GM18507 (cell line): ENCODE measurements around the gene TSR3.
A peak's percentile ranks its signal among the peaks of the same experiment; 100 is the strongest.

ENCODE experiments used
- DNase-seq: peaks from one replicate; pipeline ENCODE4 v3.0.0; 2011; ENCODE audit warnings: low read depth; ENCODE audit not compliant: insufficient read length; ENCODE audit errors: extremely low spot score
- FAIRE-seq: peaks from 2 replicates; lab custom pipeline; 2011; peaks lifted over from hg19 to GRCh38; lab: Jason Lieb, UNC

TSR3 gene

GRCh38 chr16:1351582-1352362 lies at the start of gene TSR3, which contains the start of gene GNPTG:
TSS of gene TSR3 (minus strand) at chr16:1351878. CDS start at chr16:1351804, 74 bp downstream.
TSS of gene GNPTG (plus strand) at chr16:1351931. CDS start at chr16:1351966, 35 bp downstream.
- DNase-seq (peak; percentile 84), FAIRE-seq (peak; percentile 89)

GRCh38 chr16:1401061-1401757 lies 49.5 kb upstream of the TSR3 start:
- DNase-seq = no peak
- no peak for FAIRE-seq

- DNase-seq (no peak), FAIRE-seq (no peak)
Measured at GRCh38 chr16:1398826-1399581, 47.3 kb upstream of the TSR3 start.

DNA sequence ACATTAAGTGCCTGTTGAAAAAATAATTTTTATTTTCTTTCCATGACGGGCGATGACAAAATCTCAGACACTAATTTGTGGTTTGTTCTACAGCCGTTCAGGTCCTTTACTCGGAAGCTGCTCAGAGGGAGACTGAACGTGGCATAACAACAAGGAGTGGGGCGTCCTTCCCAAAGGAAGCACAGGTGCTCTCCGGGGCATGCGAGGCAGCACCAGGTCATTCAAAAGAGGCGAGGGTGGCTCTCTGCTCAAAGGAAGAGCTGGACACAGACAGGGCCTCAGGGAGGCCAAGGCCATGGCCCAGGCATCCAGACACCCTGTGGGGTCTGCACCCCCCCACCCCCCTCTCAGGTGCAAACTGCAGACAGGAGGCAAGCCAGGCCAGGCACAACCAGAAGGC lies 46.7 kb upstream of the TSR3 start:
- DNase-seq (no peak), FAIRE-seq (no peak)

DNA sequence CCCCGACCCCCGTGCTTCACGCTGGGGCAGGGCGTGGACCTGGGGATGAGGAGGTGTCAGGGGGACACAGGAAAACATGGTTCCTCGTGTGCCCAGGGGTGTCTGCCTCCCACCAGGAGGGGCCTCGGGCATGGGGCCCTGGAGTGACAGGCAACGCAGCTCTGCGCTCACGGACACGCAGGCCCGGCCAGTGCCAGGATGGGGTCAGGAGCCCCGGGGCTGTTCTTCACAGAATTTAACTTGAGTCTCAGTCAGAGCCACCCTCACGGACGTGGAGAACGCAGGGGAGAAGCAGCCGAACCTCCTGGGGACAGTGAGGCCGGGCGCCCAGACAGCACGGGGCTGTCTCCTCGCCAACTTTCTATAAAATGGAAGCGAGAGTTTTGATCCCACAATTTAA lies 46.1 kb upstream of the TSR3 start:
- FAIRE-seq = no peak
- DNase-seq = no peak

DNA sequence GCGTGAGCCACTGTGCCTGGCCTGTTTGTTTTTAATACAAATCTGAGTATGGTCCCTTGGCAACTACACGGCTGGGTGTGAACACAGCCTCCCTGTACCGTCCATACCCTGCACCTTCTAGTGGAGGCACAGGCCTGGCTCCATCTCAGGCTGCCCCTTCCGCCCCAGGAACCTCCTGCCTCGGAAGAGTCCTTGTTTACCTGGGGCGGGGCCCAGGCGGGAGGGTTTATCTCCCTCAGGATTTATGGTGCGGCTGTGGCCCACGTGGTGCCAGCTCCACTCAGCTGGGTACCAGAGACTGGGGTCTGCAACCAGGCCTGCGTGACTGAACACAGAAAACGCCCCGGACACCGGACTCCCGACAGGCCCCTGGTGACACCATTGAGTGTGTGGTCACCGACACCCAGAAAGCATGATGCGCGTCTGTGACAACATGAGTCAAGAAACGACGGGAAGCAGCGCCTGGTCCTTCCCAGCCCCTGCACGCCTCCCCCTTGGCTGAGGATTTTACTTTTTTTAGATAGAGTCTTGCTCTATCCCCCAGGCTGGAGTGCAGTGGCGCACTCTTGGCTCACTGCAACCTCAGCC lies 43.9 kb upstream of the TSR3 start:
- DNase-seq = no peak
- FAIRE-seq = no peak

GRCh38 chr16:1394367-1394951 lies 42.8 kb upstream of the TSR3 start:
- FAIRE-seq (no peak), DNase-seq (no peak)

DNA sequence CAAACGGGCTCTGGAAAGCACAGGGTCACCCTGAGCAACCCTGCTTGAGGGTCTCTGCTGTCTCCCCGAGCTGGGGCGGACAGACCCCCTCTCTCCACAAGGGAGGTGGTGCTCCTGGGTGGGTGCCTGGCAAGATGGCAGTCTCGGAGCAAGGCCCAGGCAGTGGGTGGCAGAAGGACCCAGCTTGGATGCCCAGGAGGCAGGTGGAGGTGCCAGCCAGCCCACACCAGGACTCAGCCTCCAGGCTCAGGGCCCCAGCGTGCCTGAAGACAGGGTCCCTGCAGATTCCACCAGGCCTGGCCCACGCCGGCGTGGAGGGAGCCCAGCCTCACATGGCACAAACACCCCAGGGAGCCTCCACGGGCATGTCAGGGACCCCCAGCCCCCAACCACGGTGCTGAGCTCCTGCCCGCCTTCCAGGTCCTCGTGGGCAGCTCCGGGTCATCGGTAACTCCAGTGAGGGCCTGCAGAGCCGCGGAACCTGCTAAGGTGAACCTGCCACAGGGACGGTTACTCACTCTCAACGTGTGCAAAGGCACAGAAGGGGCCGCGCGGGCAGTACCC lies 42.0 kb upstream of the TSR3 start:
- no peak for FAIRE-seq
- DNase-seq = no peak

DNA sequence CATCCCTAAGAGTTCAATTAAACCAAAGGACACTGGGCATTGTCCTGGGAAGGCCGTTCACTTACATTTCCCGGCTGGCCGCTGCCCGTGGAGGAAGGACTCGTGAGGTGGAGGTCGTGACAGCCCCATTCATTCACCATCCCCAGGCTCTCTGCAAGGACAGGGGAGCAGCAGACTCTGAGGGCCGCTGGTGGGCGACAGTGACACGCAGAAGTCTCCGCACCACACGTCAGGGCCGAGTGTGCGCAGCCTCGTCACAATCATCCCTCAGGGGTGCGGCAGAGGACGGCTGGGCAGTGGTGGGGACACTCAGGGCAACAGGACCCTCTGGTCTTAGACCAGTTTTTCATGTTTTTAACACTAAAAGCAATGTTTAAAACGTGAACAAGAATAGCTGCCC lies 41.1 kb upstream of the TSR3 start:
- DNase-seq = no peak
- no peak for FAIRE-seq

DNA sequence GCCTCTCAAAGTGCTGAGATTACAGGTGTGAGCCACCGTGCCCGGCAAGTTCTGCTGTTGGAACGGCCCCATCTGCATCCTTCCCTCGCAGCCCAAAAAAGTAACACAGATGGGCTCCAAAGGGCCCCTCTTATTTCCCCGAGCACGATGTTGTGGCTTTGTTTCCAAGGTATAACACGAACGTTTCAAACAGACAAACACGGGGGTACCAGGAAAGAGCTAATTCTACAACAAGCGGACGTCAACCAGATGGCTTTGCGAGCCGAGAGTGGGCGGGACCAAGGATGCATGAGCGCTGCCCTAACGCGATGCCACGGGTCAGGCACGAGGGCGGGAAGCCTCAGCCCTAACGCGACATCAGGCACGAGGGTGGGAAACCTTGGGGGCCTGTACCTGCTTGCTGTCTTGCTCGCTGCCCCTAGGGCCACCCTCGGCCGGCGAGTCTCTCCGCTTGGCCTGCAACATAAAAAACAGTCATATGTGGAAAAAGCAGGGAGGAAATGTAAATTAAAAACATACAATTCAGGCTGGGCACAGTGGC lies 38.6 kb upstream of the TSR3 start:
- FAIRE-seq = no peak
- no peak for DNase-seq

DNA sequence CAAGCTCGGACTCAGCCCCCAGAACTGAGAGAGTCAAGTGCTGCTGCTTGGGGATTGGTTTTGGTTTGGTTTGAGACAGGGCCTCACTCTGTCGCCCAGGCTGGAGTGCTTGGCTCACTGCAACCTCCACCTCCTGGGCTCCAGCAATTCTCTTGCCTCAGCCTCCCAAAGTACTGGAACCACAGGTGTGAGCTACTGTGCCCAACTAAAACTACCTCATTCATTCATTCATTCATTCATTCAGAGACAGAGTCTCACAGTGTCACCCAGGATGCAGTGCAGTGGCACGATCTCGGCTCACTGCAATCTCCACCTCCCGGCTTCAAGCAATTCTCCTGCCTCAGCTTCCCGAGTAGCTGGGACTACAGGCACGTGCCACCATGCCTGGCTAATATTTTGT lies 38.1 kb upstream of the TSR3 start:
- DNase-seq = no peak
- no peak for FAIRE-seq

- no peak for DNase-seq
- no peak for FAIRE-seq
Measured at GRCh38 chr16:1387331-1387730, 35.7 kb upstream of the TSR3 start.

GRCh38 chr16:1385232-1385631 lies 33.6 kb upstream of the TSR3 start:
- FAIRE-seq = no peak
- DNase-seq = no peak

DNA sequence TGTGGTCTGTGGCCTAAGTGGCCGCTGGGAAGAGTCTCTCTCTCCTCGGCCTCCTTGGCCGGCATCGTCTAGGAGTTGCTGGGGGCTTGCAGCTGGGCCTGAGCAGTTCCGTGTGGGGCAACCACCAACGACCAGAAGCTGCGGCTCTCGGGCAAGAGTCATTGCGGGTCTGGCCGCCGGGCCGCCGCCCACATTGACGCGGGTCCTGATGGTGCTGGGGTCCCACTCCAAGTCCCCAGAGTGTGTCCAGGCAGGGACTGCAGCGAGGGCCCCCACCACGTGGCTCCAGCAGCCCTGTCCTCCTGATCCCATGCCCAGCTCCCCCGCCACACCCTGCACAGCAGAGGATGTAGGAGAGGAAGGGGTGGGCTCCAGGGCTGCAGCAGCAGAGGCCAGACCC lies 31.9 kb upstream of the TSR3 start:
- FAIRE-seq (no peak), DNase-seq (no peak)

DNA sequence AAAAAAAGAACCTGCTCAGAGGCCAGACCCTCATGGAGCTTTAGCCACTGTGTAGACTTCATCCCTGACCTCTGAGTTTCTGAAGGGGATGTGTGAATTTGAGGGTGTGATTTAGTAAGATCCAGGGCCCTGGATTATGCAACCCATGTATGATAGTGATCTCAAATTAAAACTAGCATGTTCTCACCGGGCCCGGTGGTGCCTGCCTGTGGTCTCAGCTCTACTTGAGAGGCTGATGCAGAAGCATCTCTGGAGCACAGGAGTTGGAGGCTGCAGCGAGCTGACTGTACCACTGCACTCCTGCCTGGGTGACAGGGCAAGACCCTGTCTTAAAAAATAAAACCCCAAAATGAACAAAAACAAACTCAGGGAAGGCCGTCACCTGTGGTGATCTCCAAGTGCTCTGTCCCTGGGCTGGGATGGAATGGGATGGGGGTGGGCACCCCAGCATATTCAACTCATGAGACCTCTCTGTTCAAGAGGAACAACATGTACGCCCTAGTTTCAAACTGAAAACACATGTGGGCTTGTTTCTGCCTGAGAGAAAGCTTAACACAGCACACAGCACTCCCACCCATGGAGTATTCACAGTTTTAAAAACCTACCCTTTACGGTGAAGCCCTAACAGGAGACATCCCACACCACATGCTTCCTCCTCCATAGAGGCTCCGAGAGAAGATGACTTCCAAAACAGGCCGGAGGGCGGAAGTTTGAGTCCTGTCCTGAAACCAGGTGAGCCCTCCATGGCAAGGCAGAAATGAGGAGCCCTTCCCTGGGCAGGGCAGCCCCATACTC lies 30.1 kb upstream of the TSR3 start:
- no peak for FAIRE-seq
- DNase-seq = no peak

- FAIRE-seq (no peak), DNase-seq (no peak)
Measured at GRCh38 chr16:1380195-1380594, 28.5 kb upstream of the TSR3 start.

GRCh38 chr16:1379304-1380076 lies 27.8 kb upstream of the TSR3 start:
- DNase-seq (peak; percentile 82), FAIRE-seq (no peak)
